Measurements from ENCODE around the gene GALNT16.

Gene GALNT16

DNA sequence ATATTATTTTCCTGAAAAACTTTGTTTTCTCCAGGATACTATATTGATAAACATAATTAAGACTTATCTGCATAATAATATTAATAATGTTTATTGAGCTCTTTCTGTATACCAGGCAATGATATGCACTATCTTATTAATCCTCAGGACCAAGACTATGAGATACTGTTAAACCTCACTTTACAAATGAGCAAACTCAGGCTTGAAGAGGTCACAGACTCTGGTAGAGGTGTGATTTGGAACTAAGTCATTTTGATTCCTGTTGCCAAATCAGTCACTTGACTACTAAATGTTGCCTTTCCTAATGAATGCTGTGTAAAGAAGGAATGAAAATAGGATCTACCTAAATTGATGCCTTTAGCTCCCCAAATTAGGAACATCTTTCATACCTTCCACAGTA lies 145.8 kb downstream of the GALNT16 start:
- DNase-seq (ENCODE audit: low spot score) = no peak
